NT2/D1 (cell line): Measurements from ENCODE around the gene FBXO42.

Experiments used
- YY1 ChIP-seq: IDR thresholded peaks from 2 replicates; pipeline ENCODE4 v1.6.1; 2011; ENCODE audit not compliant: insufficient read length, insufficient read depth
- ZNF274 ChIP-seq: IDR thresholded peaks from 2 replicates; pipeline ENCODE4 v1.6.1; 2011; ENCODE audit warnings: mild to moderate bottlenecking, low read depth, low read length

- TF ChIP-seq ZNF274 (no peak), YY1 (no peak)
Measured at GRCh38 chr1:16375521-16376340, 23.5 kb upstream of the FBXO42 start.
